NT2/D1 (cell line): Measurements from ENCODE around the gene CDKL5.
"Not testable (repeated sequence)": the region's sequence is repeated elsewhere in the genome, so short reads cannot be mapped to it uniquely, and the experiment has no call there.

Experiments
- DNase-seq: peaks from one replicate; pipeline ENCODE4 v3.0.0-alpha.2; 2011; ENCODE audit warnings: low read depth, low spot score
- H3K27me3 ChIP-seq: 2 replicates; pipeline ENCODE4 v1.6.0; 2011; ENCODE audit warnings: mild to moderate bottlenecking; ENCODE audit not compliant: insufficient read length, insufficient read depth
- H3K36me3 ChIP-seq: 2 replicates; pipeline ENCODE4 v1.6.1; 2011; ENCODE audit warnings: mild to moderate bottlenecking, low read length, mixed read lengths; ENCODE audit not compliant: insufficient read depth, insufficient read length
- H3K4me1 ChIP-seq: 2 replicates; pipeline ENCODE4 v1.5.1; 2011; ENCODE audit not compliant: insufficient read depth, insufficient read length
- H3K4me3 ChIP-seq: 2 replicates; pipeline ENCODE4 v1.5.1; 2011; ENCODE audit warnings: low read depth; ENCODE audit not compliant: insufficient read length
- H3K9ac ChIP-seq: 2 replicates; pipeline ENCODE4 v1.6.0; 2011; ENCODE audit warnings: low read depth; ENCODE audit not compliant: insufficient read length
- H3K9me3 ChIP-seq: 2 replicates; pipeline ENCODE4 v1.5.1; 2011; ENCODE audit warnings: mild to moderate bottlenecking, low read length; ENCODE audit not compliant: insufficient read depth
- SUZ12 ChIP-seq: IDR thresholded peaks from 2 replicates; pipeline ENCODE4 v1.6.1; 2011; ENCODE audit not compliant: insufficient read length, insufficient read depth; ENCODE audit errors: extremely low read depth
- YY1 ChIP-seq: IDR thresholded peaks from 2 replicates; pipeline ENCODE4 v1.6.1; 2011; ENCODE audit not compliant: insufficient read length, insufficient read depth
- ZNF274 ChIP-seq: IDR thresholded peaks from 2 replicates; pipeline ENCODE4 v1.6.1; 2011; ENCODE audit warnings: mild to moderate bottlenecking, low read depth, low read length

The CDKL5 gene

DNA sequence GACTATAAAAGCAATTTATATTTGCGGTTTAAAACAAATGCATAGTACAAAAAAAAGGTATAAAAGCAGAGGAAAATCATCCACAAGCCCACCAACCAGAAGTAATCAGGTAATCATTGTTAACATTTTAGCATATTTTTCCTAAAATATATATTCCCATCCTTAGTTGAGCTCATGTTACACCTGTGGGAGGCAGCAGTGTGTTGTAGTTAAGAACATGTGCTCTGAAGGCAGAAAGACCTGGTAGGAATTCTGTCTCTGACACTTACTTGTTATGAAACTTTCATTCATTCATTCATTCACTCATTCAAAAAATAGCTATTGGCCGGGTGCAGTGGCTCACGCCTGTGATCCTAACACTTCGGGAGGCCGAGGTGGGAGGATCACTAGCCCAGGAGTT, 15.4 kb upstream of the CDKL5 start:
- no peak for DNase-seq
- no peak for TF ChIP-seq ZNF274
- Histone ChIP-seq H3K9me3 (no peaks in the 10 kb centered on the region), H3K27me3 (no peaks in the 10 kb centered on the region), H3K9ac (no peak overlapping the region), H3K4me1 (no peaks in the 10 kb centered on the region), H3K36me3 (no peaks in the 10 kb centered on the region), H3K4me3 (no peak overlapping the region)

DNA sequence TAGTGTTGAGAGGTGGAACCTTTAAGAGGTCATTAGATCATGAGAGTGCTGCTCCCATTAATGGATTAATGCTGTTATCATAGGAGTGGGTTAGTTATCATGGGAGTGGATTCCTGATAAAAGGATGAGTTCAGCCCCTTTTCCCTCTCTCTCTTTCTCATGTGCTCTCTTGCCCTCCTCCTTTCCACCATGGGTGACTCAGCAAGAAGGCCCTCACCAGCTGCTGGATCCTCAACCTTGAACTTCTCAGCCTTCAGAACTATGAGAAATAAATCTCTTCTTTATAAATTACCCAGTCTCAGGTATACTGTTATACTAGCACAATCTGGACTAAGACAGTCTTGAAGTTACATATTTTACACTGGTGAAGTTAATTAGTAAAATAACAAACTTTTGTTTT, 10.0 kb upstream of the CDKL5 start:
- Histone ChIP-seq H3K36me3 (no peaks in the 10 kb centered on the region), H3K9ac (no peak overlapping the region), H3K27me3 (no peaks in the 10 kb centered on the region), H3K9me3 (no peaks in the 10 kb centered on the region), H3K4me1 (no peaks in the 10 kb centered on the region), H3K4me3 (no peak overlapping the region)
- DNase-seq = no peak
- TF ChIP-seq ZNF274 (no peak), YY1 (no peak), SUZ12 (no peak)

DNA sequence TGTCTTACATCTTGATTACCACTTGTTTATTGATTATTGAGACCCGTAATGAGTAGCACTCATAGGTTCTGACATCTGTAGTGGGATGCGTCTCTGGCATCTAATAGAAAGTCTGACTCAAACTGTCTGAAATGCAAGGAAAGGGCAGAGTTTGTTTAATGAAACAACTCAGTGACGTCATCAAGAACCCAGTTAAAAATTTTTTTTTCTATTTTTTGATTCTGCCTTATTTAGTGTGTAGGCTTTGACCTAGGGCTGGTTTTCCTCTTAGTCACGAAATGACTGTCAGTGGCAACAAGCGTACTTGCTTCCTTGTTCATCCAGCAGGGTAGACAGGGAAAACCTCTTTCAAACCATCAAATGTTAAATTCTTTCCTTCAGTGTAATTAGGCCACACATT, 3.1 kb upstream of the CDKL5 start:
- Histone ChIP-seq H3K27me3 (no peaks in the 10 kb centered on the region), H3K9ac (no peak overlapping the region), H3K9me3 (no peaks in the 10 kb centered on the region), H3K4me1 (no peaks in the 10 kb centered on the region), H3K4me3 (no peak overlapping the region), H3K36me3 (no peaks in the 10 kb centered on the region)
- DNase-seq = no peak
- no peak for TF ChIP-seq YY1
- no peak for TF ChIP-seq ZNF274
- TF ChIP-seq SUZ12 = no peak

DNA sequence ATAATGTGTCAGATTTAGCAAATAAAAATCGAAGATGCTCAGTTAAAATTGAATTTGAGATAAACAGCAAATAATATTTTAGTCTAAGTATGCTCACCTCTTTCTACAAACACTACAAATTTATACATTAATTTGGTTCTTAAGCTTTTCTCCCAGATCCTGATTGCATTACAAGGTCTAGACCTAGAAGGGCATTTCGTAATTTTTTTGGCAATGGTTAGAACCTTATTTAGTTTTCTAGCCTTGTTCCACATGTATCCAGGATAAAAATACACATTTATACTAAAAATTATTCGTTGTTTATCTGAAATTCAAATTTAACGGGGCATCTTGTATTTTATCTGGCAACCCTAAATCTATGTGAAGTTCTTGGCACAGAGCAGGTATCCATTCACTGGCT, 2.5 kb upstream of the CDKL5 start:
- Histone ChIP-seq H3K9me3 (no peaks in the 10 kb centered on the region), H3K4me3 (no peak overlapping the region), H3K27me3 (no peaks in the 10 kb centered on the region), H3K9ac (no peak overlapping the region), H3K4me1 (no peaks in the 10 kb centered on the region), H3K36me3 (no peaks in the 10 kb centered on the region)
- TF ChIP-seq ZNF274 = no peak
- no peak for TF ChIP-seq SUZ12
- no peak for TF ChIP-seq YY1
- DNase-seq = no peak

DNA sequence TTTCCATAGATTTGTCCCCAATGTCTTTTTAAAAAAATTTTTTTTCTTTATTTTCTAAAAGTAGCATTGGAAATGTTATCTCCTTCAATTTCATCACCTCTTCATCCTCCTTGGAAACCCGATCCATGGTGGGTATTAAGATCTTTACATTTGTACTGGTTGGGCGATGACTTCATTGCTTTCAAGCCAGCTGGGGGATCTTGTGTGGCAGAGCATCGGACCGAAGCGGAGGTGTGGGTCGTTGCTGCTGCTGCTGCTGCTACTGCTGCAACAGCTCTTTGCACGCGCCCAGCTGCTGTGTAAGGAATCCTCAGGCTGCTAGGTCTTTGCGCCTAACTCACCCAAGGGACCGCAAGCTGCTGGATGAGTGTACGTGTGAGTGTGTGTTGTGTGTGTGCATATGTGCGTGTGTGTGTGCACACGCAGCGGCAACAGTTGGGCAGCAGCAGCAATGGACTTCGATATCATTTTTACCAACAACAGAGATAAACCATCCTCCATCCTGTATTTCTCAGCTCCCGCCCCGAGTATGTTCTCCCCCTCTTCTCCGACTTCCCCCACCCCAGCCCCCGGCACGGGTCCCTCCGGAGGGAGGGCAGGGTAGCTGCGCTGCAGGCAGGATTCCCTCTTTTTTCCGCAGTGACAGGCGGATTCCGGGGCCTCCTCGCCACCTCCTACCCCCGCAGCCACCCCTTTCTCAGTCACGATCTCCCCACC, 768 bp upstream of the CDKL5 start:
- no peak for DNase-seq
- TF ChIP-seq ZNF274 = no peak
- TF ChIP-seq YY1 = no peak
- H3K9me3 ChIP-seq = no peaks in the 10 kb centered on the region

DNA sequence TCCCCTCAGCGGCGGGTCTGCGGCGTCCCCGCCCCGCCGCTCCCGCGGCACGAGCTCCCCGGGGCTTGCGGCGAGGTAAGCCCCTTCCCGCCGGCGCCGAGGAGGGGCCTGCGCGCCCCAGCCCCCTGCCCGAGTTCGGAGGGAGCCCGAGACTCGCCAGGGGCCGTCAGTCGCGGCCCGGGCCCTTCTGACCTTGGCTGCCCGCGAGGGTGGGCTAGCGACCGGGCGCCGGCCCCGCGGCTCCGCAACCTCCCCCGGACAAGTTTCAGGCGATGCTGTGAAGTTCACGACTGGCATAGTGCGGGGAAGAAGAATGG, 554 bp downstream of the CDKL5 start:
- peak overlapping the region; percentile 68 for H3K4me3 ChIP-seq
- no peaks in the 10 kb centered on the region for H3K27me3 ChIP-seq

More for the DNA sequence above, 768 bp upstream of the CDKL5 start:
- Histone ChIP-seq H3K36me3 (peaks cover 5% of the 10 kb centered on the region), H3K4me1 (no peaks in the 10 kb centered on the region), H3K4me3 (peak overlapping the region; percentile 77), H3K9ac (peak overlapping the region; percentile 83), H3K27me3 (no peaks in the 10 kb centered on the region)

DNA sequence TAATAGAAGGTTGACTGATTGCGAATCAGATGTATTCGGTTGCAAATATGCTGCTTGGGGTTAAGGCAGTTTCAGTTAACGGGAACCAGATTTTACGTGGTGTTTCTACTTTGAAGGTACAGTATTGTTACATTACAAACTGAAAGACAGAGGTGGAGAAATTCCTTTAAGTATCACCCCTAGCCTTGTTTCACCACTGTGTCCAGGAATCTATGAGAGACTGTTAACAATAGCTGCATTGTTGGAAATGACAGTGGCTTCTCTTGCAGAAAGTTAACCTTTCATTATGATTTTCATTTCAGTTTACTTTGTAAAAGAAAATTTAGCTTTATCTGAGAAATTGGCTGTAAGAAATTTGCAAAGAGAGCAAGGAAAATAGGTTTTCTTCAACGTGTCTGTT, 2.6 kb downstream of the CDKL5 start:
- Histone ChIP-seq H3K9ac (no peak overlapping the region), H3K36me3 (peaks cover 8% of the 10 kb centered on the region)
- TF ChIP-seq SUZ12 (no peak), ZNF274 (no peak), YY1 (no peak)

More for the DNA sequence above, 554 bp downstream of the CDKL5 start:
- TF ChIP-seq YY1 (no peak), SUZ12 (no peak), ZNF274 (no peak)
- no peak for DNase-seq
- Histone ChIP-seq H3K4me1 (no peaks in the 10 kb centered on the region), H3K36me3 (peaks cover 8% of the 10 kb centered on the region), H3K9ac (peak overlapping the region; percentile 82), H3K9me3 (no peaks in the 10 kb centered on the region)

DNA sequence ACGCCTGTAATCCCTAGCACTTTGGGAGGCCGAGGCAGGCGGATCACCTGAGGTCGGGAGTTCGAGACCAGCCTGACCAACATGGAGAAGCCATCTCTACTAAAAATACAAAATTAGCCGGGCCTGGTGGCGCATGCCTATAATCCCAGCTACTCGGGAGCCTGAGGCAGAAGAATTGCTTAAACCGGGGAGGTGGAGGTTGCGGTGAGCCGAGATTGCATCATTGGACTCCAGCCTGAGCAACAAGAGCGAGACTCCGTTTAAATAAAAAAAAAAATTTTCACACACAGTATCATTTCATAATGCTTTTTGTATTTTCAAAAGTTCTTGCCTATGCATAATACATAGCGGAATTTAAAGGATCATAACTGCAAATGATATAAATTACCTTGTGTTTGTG, 7.9 kb downstream of the CDKL5 start:
- H3K9me3 ChIP-seq, H3K9ac ChIP-seq, H3K4me1 ChIP-seq, H3K27me3 ChIP-seq, H3K36me3 ChIP-seq, H3K4me3 ChIP-seq, DNase-seq: not testable (repeated sequence)

More for the DNA sequence above, 2.6 kb downstream of the CDKL5 start:
- no peak for DNase-seq
- H3K9me3 ChIP-seq = no peaks in the 10 kb centered on the region
- H3K4me3 ChIP-seq = no peak overlapping the region
- no peaks in the 10 kb centered on the region for H3K27me3 ChIP-seq
- no peaks in the 10 kb centered on the region for H3K4me1 ChIP-seq
